GM06990 (cell line): Measurements from ENCODE around the gene SHC4.

Experiments
- DNase-seq: peaks from one replicate; pipeline ENCODE4 v3.0.0-alpha.2; 2011; ENCODE audit not compliant: insufficient read length; ENCODE audit errors: extremely low read depth
- H3K27me3 ChIP-seq: replicated peaks from 2 replicates; pipeline ENCODE4 v1.6.0; 2011; ENCODE audit warnings: low read length; ENCODE audit not compliant: control insufficient read depth, insufficient read depth
- H3K36me3 ChIP-seq: 2 replicates; pipeline ENCODE4 v1.5.1; 2011; ENCODE audit warnings: low read length; ENCODE audit not compliant: control insufficient read depth, insufficient read depth
- H3K4me3 ChIP-seq: replicated peaks from 2 replicates; pipeline ENCODE4 v1.5.1; 2011; ENCODE audit warnings: low read depth, mild to moderate bottlenecking, control low read depth, low read length
- TF ChIP-seq, protein P1 (sequence below): IDR thresholded peaks from 2 replicates; pipeline ENCODE4 v1.5.1; 2011; ENCODE audit warnings: low read length, control low read depth, mild to moderate bottlenecking, inconsistent platforms; ENCODE audit not compliant: insufficient read depth, poor library complexity, severe bottlenecking

Gene SHC4

DNA sequence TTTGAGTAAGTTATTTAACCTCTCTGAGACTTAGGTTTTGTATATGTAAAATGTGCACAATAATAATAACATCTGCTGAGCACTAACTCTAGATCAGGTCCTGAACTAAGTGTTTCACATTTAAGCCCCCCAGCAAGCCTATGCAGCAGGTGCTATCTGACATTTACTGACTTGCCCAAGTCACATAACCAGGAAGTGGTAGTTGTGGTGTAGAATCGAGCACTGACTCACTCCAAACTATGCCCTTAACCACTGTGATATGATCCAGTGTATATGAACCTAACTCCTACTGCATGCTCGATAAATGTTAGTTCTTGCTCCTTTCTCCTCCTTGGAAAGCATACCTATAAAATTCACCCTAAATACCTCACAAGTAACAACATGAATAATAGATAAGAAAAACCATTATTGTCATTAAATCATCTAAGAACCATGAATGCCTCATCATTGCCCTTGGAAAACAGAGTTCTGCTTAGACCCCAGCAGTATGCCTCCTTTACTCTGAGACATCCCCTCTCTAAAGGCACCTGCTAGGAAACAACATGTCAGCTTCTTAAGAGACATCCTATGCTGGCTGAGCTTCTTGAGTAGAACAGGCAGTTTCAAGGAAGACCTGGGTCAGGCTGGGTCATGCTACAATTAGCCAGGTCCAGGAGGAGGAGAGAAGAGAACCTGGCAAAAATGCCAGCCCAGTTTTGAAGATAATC is 3.0 kb upstream of the SHC4 start:
- TF ChIP-seq, protein P1, sequence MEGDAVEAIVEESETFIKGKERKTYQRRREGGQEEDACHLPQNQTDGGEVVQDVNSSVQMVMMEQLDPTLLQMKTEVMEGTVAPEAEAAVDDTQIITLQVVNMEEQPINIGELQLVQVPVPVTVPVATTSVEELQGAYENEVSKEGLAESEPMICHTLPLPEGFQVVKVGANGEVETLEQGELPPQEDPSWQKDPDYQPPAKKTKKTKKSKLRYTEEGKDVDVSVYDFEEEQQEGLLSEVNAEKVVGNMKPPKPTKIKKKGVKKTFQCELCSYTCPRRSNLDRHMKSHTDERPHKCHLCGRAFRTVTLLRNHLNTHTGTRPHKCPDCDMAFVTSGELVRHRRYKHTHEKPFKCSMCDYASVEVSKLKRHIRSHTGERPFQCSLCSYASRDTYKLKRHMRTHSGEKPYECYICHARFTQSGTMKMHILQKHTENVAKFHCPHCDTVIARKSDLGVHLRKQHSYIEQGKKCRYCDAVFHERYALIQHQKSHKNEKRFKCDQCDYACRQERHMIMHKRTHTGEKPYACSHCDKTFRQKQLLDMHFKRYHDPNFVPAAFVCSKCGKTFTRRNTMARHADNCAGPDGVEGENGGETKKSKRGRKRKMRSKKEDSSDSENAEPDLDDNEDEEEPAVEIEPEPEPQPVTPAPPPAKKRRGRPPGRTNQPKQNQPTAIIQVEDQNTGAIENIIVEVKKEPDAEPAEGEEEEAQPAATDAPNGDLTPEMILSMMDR, result no peak
- DNase-seq, result no peak
- Histone ChIP-seq H3K27me3 (no peaks in the 10 kb centered on the region; the same call in 1 of the 2 replicates), H3K4me3 (no peak overlapping the region), H3K36me3 (no peaks in the 10 kb centered on the region)

DNA sequence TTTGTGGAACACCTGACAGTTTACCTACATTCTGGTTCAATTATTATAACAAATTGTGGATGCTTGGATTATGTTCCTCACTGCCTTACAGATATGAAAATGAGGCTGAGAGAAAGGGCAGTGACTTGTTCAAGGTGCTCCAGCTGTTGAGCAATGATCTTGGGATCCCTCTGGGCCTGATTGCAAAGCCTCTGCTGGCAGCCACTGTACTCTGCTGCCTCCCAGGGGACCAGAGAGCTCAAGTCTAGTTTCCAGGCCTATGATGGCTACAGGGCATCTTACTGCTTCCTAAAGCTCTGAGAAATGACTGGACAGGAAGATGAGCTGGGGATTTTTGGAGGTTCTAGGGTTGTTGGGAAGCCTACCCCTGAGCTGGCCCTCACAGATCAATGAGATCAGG is 2.3 kb upstream of the SHC4 start:
- Histone ChIP-seq H3K36me3 (no peaks in the 10 kb centered on the region), H3K4me3 (no peak overlapping the region), H3K27me3 (no peaks in the 10 kb centered on the region; the same call in 1 of the 2 replicates)
- TF ChIP-seq, protein P1, result peak; percentile 33
- DNase-seq, result no peak

DNA sequence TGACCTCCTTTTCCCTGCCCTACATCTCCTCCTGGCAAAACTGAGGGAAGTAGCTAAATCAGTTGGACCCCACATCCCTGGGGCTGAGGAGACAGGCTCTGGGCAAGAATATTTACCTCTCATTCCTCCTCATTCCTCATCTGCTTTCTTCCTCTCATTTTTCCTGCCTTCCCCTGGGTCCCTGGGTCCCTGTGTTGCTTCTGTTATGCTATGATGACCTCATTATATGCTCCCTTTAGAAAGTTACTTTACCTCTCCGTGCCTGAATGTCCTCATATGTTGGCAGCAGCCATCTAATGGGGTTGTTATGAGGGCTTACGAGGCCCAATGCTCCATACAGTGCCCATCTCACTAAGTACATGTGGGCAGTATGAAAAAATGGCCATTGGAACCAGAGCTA is 1.2 kb upstream of the SHC4 start:
- DNase-seq, result no peak
- Histone ChIP-seq H3K4me3 (no peak overlapping the region), H3K27me3 (no peaks in the 10 kb centered on the region; the same call in 1 of the 2 replicates), H3K36me3 (no peaks in the 10 kb centered on the region)
- TF ChIP-seq, protein P1, result no peak

DNA sequence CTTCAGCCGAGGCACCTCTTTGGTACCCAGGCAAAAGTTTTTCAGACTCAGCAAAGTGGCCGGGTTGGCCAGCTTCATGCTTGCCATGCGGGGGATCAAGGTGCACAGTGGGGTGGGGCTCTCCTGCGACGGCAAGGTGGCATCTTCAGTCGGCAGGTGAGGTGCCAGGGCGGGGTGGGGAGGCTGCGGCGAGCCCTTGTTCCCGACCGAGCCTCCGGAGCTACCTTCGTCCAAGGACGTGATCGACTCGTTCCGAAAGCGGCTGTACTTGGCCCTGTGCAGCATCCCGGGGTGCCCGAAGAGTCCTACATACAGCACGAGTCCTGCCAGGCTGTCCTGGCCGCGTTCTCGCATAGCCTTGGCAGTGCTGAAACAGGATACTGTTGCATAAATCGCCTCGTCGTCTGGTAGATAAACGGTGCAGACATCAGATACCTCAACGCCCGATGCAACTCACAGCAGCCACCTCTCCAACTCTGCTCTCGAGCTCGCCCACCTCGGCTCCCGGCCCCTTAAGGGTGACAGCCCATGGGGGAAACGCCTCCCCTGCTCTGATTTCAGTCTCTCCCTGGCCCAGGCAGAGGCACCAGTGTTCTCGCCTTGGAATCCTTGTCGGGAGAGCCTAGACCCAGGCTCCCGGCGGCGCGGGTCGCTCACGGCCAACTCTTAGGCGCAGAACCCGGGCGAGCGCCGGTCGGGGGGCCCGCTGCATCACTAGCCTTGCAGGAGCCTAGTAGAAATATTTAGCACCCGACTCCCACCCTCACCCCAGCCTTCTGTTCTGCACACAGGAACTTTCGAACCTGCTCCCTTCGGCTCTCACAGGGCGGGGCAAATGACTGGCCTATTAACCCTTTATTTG is 826 bp downstream of the SHC4 start:
- Histone ChIP-seq H3K27me3 (no peaks in the 10 kb centered on the region; the same call in 1 of the 2 replicates), H3K4me3 (peak overlapping the region; percentile 56), H3K36me3 (no peaks in the 10 kb centered on the region)
- DNase-seq, result no peak
- TF ChIP-seq, protein P1, result no peak

DNA sequence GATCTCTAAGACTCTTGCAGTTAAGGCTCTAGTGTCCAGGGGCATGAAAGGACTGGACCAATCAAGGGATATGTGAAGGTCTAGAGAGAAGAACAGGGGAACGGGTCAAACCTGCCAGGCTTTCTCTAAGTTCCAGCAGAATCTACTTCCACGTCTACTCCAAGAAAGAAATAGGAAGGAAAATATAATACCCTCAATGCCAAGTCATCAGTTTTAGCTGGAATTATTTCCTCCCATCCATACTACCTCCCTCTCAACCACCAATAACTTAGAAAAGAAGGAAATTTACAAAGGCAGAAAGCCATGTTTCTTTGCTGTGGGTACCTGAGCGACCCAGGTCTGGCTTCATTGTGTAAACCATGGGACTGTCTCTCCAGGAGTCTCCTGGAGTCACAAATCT is 7.8 kb downstream of the SHC4 start:
- no peaks in the 10 kb centered on the region for H3K27me3 ChIP-seq
- no peak for DNase-seq
- TF ChIP-seq, protein P1, result no peak
- no peak overlapping the region for H3K4me3 ChIP-seq
- H3K36me3 ChIP-seq, result no peaks in the 10 kb centered on the region
